Activated CD4-positive, alpha-beta T cell treated with anti-CD3 and anti-CD28 coated beads, Interleukin-2, amount 10 ng/mL, durations not matched to agents 24 days and 14 days (primary cell): Measurements from ENCODE around the gene EFNA3. TPM values are rescaled to one million over a fixed set of nuclear protein-coding genes. Genes with fewer than 3 reads are reported as not detected.

Experiments
- DNase-seq: peaks from one replicate; pipeline ENCODE4 v3.0.0; 2022
- H3K27ac Mint-ChIP-seq: one replicate; pipeline ENCODE4 v1.8.0; 2022; ENCODE audit warnings: mild to moderate bottlenecking, mixed read lengths
- H3K27me3 Mint-ChIP-seq: one replicate; pipeline ENCODE4 v1.8.0; 2022; ENCODE audit warnings: mixed read lengths
- H3K36me3 Mint-ChIP-seq: one replicate; pipeline ENCODE4 v1.8.0; 2022; ENCODE audit warnings: low read depth, mild to moderate bottlenecking, mixed read lengths
- H3K4me1 Mint-ChIP-seq: one replicate; pipeline ENCODE4 v1.8.0; 2021; ENCODE audit warnings: mixed read lengths
- H3K4me3 Mint-ChIP-seq: one replicate; pipeline ENCODE4 v1.8.0; 2022; ENCODE audit warnings: mild to moderate bottlenecking, moderate library complexity, mixed read lengths
- H3K9me3 Mint-ChIP-seq: one replicate; pipeline ENCODE4 v1.8.0; 2021; ENCODE audit warnings: mixed read lengths
- intact Hi-C: fragments of 100-400 bp; cut with micrococcal nuclease; formaldehyde crosslinking; loops from one replicate; pipeline ENCODE4 v1.15.1; 2023
- total RNA-seq: library from RNA; stranded (reverse); gene quantifications from 2 replicates; pipeline ENCODE4 v1.2.3, GENCODE V29; 2022

The EFNA3 gene
- total RNA-seq, 1 donor from 2014 or later, result 3.6 TPM

GRCh38 chr1:155091071-155092051 is 12.7 kb downstream of the EFNA3 start:
- no peak overlapping the region for H3K4me3 Mint-ChIP-seq
- DNase-seq, result peak; percentile 95
- intact Hi-C loops, result loop anchor here (1.0 kb wide), 1 partner anchor 76 kb away; no protein-coding TSS in a partner anchor
- H3K4me1 Mint-ChIP-seq, result peaks cover 6% of the 10 kb centered on the region
- no peaks in the 10 kb centered on the region for H3K36me3 Mint-ChIP-seq
- no peaks in the 10 kb centered on the region for H3K9me3 Mint-ChIP-seq
- peak overlapping the region; percentile 5 for H3K27ac Mint-ChIP-seq
- H3K27me3 Mint-ChIP-seq, result peaks cover 25% of the 10 kb centered on the region

DNA sequence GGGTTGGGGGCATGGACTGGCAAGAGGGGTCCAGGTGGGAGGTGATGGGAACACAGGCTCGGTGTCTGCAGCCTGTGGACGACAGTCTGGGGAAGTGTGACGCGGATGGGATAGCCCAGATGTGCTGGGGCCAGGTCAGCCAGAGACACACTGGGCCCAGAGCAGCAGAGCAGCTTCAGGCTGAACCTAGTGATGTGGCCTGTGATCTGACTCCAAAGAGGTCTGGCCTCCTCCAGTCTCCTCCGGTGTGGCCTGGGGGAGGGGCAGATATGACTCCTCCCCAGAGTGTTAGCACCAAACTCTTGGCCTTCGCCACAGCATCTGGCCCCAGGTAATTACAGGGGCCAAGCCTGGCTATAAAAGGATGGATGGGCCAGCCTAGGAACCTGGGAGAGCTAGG is 13.5 kb downstream of the EFNA3 start:
- intact Hi-C loops, result no loop called here
- Mint-ChIP-seq H3K27me3 (peaks cover 27% of the 10 kb centered on the region), H3K36me3 (no peaks in the 10 kb centered on the region), H3K4me3 (no peak overlapping the region), H3K4me1 (peaks cover 5% of the 10 kb centered on the region), H3K9me3 (no peaks in the 10 kb centered on the region), H3K27ac (no peak overlapping the region)
- no peak for DNase-seq

DNA sequence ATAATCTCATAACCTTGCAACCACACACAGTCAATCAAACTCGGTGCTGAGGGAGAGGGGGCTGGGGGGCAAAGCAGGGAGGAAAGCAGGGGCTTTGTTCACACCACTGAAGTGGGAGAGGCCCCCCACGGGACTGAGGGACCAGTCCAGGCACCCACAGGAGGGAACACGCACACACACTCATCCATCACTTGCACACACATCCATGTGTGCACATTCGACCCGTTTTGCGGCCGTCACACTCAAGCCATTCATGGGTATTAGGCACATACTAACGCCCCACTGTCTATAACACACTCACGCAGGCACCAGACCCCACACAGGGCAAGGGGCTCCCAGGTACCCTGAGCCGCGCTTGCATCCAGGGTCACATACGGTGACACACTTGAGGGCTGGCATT is 14.0 kb downstream of the EFNA3 start:
- H3K9me3 Mint-ChIP-seq, result no peaks in the 10 kb centered on the region
- H3K4me1 Mint-ChIP-seq, result peaks cover 3% of the 10 kb centered on the region
- intact Hi-C loops, result no loop called here
- no peaks in the 10 kb centered on the region for H3K36me3 Mint-ChIP-seq
- H3K27ac Mint-ChIP-seq, result no peak overlapping the region
- DNase-seq, result no peak
- peaks cover 27% of the 10 kb centered on the region for H3K27me3 Mint-ChIP-seq
- no peak overlapping the region for H3K4me3 Mint-ChIP-seq

DNA sequence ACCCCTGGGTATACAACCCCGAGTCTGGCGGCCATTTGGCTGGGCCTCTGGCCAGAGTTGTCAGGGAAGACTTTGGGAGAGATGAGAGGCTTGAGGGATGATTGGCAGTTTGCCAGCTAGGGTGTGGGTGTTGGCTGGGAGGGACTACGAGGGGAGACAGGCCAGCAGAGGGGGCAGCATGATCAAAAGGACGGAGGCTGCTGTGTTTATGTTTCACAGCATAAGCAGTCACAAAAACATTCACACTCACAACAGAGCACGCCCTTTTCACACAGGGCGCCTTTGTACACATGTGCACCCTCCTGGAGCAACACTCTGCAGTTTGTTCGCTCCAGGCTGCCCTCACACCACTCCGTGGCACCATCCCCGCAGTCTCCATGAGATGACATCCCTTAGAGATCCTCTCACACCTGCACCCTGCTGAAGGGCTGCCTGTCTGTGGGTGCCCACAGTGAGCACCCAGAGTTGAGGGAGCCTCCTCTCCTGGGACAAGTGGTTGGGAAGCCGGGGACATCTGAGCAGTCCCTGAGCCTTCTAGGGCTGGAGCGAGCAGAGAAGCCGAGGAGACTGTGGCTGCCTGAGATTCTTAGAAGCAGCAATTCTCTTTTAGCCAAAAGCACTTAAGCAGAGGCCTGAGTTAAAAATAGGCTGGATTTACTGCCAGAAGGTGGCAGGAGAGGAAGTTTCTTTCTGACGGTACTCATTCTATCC is 15.4 kb downstream of the EFNA3 start:
- Mint-ChIP-seq H3K9me3 (no peaks in the 10 kb centered on the region), H3K36me3 (no peaks in the 10 kb centered on the region), H3K27ac (no peak overlapping the region), H3K4me1 (peaks cover 3% of the 10 kb centered on the region), H3K4me3 (no peak overlapping the region), H3K27me3 (peaks cover 27% of the 10 kb centered on the region)
- peak; percentile 71 for DNase-seq
- intact Hi-C loops, result loop anchor here (1.0 to 2.0 kb wide), 2 partner anchors 33 to 74 kb away; partner anchors contain the start of gene EFNA1

GRCh38 chr1:155094622-155094948 is 15.9 kb downstream of the EFNA3 start:
- Mint-ChIP-seq H3K9me3 (no peaks in the 10 kb centered on the region), H3K27ac (no peak overlapping the region), H3K4me1 (peaks cover 3% of the 10 kb centered on the region), H3K36me3 (no peaks in the 10 kb centered on the region), H3K4me3 (no peak overlapping the region), H3K27me3 (peaks cover 27% of the 10 kb centered on the region)
- DNase-seq, result no peak
- intact Hi-C loops, result loop anchor here (1.0 to 2.0 kb wide), 2 partner anchors 32 to 74 kb away; partner anchors contain the start of gene EFNA1

- peaks cover 23% of the 10 kb centered on the region for H3K27me3 Mint-ChIP-seq
- no peaks in the 10 kb centered on the region for H3K4me1 Mint-ChIP-seq
- H3K4me3 Mint-ChIP-seq, result no peak overlapping the region
- no peaks in the 10 kb centered on the region for H3K36me3 Mint-ChIP-seq
- H3K9me3 Mint-ChIP-seq, result no peaks in the 10 kb centered on the region
- intact Hi-C loops, result no loop called here
- no peak for DNase-seq
- no peak overlapping the region for H3K27ac Mint-ChIP-seq
Measured at GRCh38 chr1:155099331-155099730, 20.7 kb downstream of the EFNA3 start.

- no peaks in the 10 kb centered on the region for H3K4me1 Mint-ChIP-seq
- DNase-seq, result no peak
- no peak overlapping the region for H3K4me3 Mint-ChIP-seq
- H3K9me3 Mint-ChIP-seq, result no peaks in the 10 kb centered on the region
- no peaks in the 10 kb centered on the region for H3K36me3 Mint-ChIP-seq
- no peak overlapping the region for H3K27ac Mint-ChIP-seq
- intact Hi-C loops, result no loop called here
- H3K27me3 Mint-ChIP-seq, result peaks cover 13% of the 10 kb centered on the region
Measured at GRCh38 chr1:155103325-155103724, 24.7 kb downstream of the EFNA3 start.

DNA sequence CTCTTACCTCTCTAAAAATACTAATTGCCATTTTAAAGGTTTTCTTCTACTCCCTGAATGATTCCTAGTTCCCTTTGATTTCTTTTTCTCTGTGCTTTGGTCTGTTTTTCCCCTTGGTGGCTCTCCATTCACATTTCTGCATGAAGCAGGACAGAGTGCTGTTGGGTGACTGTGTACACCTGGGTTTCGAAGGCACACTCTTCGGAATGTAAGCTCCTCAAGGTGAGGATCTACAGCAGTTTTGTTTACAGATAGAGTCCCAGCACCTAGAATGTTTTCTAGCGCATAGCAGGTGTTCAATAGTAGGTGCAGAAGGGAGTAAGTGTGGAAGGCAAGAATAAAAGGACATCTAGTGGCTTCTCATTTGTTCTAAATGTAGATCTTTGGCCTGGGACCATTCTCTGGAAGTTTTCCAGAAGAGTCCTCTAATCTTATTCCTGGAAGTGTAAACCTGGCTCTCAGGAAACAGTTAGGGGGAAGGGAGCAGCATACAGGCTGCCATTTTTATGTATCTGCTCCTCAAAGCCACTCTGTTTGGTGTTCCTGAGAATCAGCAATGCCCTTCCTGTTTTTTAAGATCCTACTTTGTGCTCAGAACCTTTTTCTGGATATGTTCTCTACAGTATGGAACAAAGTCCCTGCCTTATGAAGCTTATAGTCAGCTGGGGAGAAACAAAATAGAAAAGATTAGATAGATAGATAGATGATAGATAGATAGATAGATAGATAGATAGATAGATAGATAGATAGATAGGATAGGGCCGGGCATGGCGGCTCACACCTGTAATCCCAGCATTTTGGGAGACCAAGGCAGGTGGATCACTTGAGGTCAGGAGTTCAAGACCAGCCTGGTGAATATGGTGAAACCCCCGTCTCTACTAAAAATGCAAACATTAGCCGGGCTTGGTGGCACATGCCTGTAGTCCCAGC is 26.2 kb downstream of the EFNA3 start:
- DNase-seq, result no peak
- Mint-ChIP-seq H3K4me3 (no peak overlapping the region), H3K4me1 (no peaks in the 10 kb centered on the region), H3K27ac (no peak overlapping the region), H3K27me3 (peaks cover 18% of the 10 kb centered on the region), H3K36me3 (no peaks in the 10 kb centered on the region), H3K9me3 (no peaks in the 10 kb centered on the region)
- intact Hi-C loops, result no loop called here

DNA sequence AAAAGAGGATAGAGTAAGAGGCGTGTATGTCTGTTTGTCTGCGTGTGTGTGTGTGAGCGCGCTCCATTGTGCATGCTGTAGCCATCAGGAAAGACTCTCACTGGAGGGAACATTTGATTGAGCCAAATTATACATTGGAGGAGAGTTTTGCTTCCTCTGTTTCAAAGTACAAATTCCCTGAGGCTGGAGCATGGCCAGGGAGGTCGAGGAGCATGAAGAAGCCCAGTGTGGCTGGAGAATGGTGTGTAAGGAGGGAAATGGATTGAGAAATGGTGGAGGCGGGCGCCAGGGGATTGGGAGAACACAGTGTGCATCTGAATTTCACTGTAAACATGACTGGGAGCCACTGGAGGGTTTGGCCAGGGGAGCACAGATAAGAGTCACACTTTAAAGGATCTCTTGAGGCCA is 27.0 kb downstream of the EFNA3 start:
- intact Hi-C loops, result no loop called here
- H3K27ac Mint-ChIP-seq, result no peak overlapping the region
- DNase-seq, result no peak

DNA sequence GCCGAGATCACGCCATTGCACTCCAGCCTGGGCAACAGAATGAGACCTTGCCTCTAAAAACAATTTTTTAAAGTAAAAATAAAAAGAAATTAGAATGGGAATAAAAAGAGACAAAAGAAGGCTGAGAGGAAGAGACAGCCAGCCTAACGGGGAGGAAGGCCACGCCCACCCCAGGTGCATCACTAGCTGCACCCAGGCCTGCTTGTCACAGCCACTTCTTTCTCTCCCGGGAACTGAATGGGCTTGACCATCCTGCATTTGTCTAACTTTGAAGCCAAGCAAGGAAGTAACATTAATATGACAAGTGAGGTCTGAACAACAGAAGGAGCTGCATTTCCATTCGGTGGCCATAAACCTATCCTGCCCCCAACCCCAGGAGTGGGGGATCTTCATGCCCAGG is 28.2 kb downstream of the EFNA3 start:
- no peak overlapping the region for H3K4me3 Mint-ChIP-seq
- H3K27ac Mint-ChIP-seq, result no peak overlapping the region
- DNase-seq, result no peak
- no peaks in the 10 kb centered on the region for H3K4me1 Mint-ChIP-seq
- H3K27me3 Mint-ChIP-seq, result peaks cover 18% of the 10 kb centered on the region
- H3K36me3 Mint-ChIP-seq, result no peaks in the 10 kb centered on the region
- intact Hi-C loops, result no loop called here
- H3K9me3 Mint-ChIP-seq, result no peaks in the 10 kb centered on the region

More for the DNA sequence above, 27.0 kb downstream of the EFNA3 start:
- no peak overlapping the region for H3K4me3 Mint-ChIP-seq
- H3K36me3 Mint-ChIP-seq, result no peaks in the 10 kb centered on the region
- peaks cover 18% of the 10 kb centered on the region for H3K27me3 Mint-ChIP-seq
- no peaks in the 10 kb centered on the region for H3K9me3 Mint-ChIP-seq
- H3K4me1 Mint-ChIP-seq, result no peaks in the 10 kb centered on the region

DNA sequence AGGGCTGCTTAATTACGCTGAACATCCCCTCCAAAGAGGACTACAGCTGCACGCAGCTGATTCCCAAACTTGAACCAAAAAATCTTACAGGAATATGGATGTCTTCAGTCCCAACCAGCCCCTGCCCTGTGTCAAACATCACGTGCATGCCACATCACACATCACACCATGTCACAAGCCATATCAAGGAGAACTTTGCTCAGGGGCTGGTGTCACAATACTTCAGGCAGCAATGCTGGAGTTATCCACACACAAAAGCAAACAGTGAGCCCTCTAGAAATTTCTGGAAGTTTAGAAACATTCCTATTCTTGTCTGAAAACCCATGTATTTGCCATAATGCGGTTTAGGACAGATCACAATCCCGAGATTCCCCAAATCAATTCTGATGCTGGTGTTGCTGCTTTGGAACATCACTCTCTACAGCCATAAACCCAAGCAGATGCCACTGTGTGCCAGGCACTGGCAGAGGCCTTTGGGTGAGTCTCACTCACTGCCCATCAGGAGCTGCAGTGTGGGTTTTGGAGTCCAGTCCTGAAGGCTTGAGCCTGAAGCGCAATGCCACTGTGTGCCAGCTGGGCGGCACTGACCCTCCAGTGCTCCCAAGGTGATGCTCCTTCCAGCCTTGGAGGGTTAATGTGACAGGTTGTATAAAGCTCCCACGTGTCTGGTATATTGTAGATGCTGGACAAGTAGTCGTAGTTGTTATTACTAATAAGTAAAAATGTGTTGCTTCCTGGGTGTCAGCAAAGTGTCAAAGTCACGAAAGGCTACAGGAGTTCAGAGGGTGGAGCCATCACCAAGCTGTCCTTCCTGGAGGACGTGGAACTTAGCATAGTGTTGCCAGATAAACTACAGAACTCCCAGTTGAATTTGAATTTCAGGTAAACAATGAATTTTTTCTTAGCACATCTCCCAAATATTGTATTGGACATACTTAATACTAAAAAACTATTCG is 28.9 kb downstream of the EFNA3 start:
- peaks cover 18% of the 10 kb centered on the region for H3K27me3 Mint-ChIP-seq
- DNase-seq, result no peak
- H3K9me3 Mint-ChIP-seq, result no peaks in the 10 kb centered on the region
- H3K36me3 Mint-ChIP-seq, result no peaks in the 10 kb centered on the region
- H3K27ac Mint-ChIP-seq, result no peak overlapping the region
- intact Hi-C loops, result no loop called here
- H3K4me1 Mint-ChIP-seq, result no peaks in the 10 kb centered on the region
- no peak overlapping the region for H3K4me3 Mint-ChIP-seq

DNA sequence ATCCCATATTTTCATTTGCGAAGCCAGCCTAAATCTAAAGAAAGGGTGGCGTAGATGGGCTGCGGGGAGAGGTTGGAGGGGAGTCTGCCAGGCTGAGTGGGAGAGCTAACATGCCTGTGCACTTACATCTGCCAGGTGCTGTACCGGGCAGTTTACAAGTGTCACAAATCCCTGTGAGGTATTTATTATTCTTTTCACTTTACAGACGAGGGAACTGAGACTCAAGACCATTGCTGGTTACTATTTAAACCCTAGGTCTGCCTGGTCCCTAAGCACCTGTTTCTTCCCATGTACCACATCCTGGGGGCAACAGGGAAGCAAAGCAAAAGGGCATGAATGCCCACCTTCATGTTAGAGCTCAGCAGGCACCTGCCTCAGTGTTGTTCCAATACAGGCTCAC is 29.7 kb downstream of the EFNA3 start:
- intact Hi-C loops, result no loop called here
- no peak overlapping the region for H3K27ac Mint-ChIP-seq
- H3K27me3 Mint-ChIP-seq, result peaks cover 18% of the 10 kb centered on the region
- H3K9me3 Mint-ChIP-seq, result no peaks in the 10 kb centered on the region
- no peaks in the 10 kb centered on the region for H3K4me1 Mint-ChIP-seq
- H3K36me3 Mint-ChIP-seq, result no peaks in the 10 kb centered on the region
- DNase-seq, result no peak
- no peak overlapping the region for H3K4me3 Mint-ChIP-seq
